Stimulated activated CD4-positive, alpha-beta T cell treated with anti-CD3 and anti-CD28 coated beads, Interleukin-4, amount 100 ng/mL, for 48 hours (primary cell): ENCODE results near the gene AKR7A2.
"Not testable (repeated sequence)": the region's sequence is repeated elsewhere in the genome, so short reads cannot be mapped to it uniquely, and the experiment has no call there.

ENCODE experiments used
- DNase-seq, 2 donors: peaks; one replicate each; pipeline ENCODE4 v3.0.0-alpha.2; 2020; ENCODE audit warnings: low read depth in 2 of 2

Gene AKR7A2

GRCh38 chr1:19262744-19263143, 49.2 kb downstream of the AKR7A2 start:
- no peak for DNase-seq

GRCh38 chr1:19262047-19262446, 49.9 kb downstream of the AKR7A2 start:
- no peak for DNase-seq

GRCh38 chr1:19260211-19261138, 51.5 kb downstream of the AKR7A2 start:
- no peak for DNase-seq

GRCh38 chr1:19258353-19258752, 53.6 kb downstream of the AKR7A2 start:
- DNase-seq, result no peak

- peak in 1 of 2 donors; percentile 39 for DNase-seq
Observed at GRCh38 chr1:19257178-19257914, 54.6 kb downstream of the AKR7A2 start.

GRCh38 chr1:19256301-19256700, 55.6 kb downstream of the AKR7A2 start:
- DNase-seq, result not testable (repeated sequence)

- DNase-seq, result no peak
Observed at GRCh38 chr1:19255288-19255687, 56.7 kb downstream of the AKR7A2 start.

- DNase-seq, result no peak
Observed at GRCh38 chr1:19254416-19254815, 57.5 kb downstream of the AKR7A2 start.
